Daoy (cell line): ENCODE data around the gene CHD9NB. TPM values are rescaled to one million over a fixed set of nuclear protein-coding genes. Genes with fewer than 3 reads are reported as not detected.
"Not testable (repeated sequence)": the region's sequence is repeated elsewhere in the genome, so short reads cannot be mapped to it uniquely, and the experiment has no call there.

Source experiments
- DNase-seq: peaks from one replicate; pipeline ENCODE4 v3.0.0-alpha.2; 2015; ENCODE audit warnings: low read depth
- total RNA-seq: library from RNA; depleted of rRNA; stranded (reverse); fragments of >200 nt; shearing (Covaris generic); gene quantifications from 2 replicates; pipeline ENCODE4 v1.2.3, GENCODE V29; 2014

Gene CHD9NB
- total RNA-seq, 1 experiment from 2014 or later, result 0.17 TPM

- no peak for DNase-seq
Measured at GRCh38 chr16:53057658-53058057, 5.0 kb upstream of the CHD9NB start.

- peak; percentile 12 for DNase-seq
Measured at GRCh38 chr16:53056392-53056881, 3.7 kb upstream of the CHD9NB start.

- peak; percentile 56 for DNase-seq
Measured at GRCh38 chr16:53055541-53056391, 3.1 kb upstream of the CHD9NB start.

- DNase-seq, result peak; percentile 91
Measured at GRCh38 chr16:53054670-53055485, 2.2 kb upstream of the CHD9NB start, which contains the start of gene CHD9. CHD9 (plus strand) TSS chr16:53054991; CDS start chr16:53156090, 101,099 bp downstream.

GRCh38 chr16:53053967-53054669 lies 1.4 kb upstream of the CHD9NB start:
- peak; percentile 9 for DNase-seq

GRCh38 chr16:53051255-53051654 lies 1.4 kb downstream of the CHD9NB start:
- DNase-seq, result not testable (repeated sequence)

GRCh38 chr16:53048139-53048915 lies 4.4 kb downstream of the CHD9NB start:
- no peak for DNase-seq

- not testable (repeated sequence) for DNase-seq
Measured at GRCh38 chr16:53047515-53047914, 5.2 kb downstream of the CHD9NB start.

GRCh38 chr16:53045341-53046220 lies 7.1 kb downstream of the CHD9NB start:
- DNase-seq, result no peak

GRCh38 chr16:53043986-53044601 lies 8.6 kb downstream of the CHD9NB start:
- DNase-seq, result no peak

GRCh38 chr16:53043428-53043831 lies 9.3 kb downstream of the CHD9NB start:
- no peak for DNase-seq

GRCh38 chr16:53042235-53042701 lies 10.4 kb downstream of the CHD9NB start:
- DNase-seq, result no peak

- no peak for DNase-seq
Measured at GRCh38 chr16:53041320-53042051, 11.2 kb downstream of the CHD9NB start.

GRCh38 chr16:53040788-53041187 lies 11.9 kb downstream of the CHD9NB start:
- DNase-seq, result no peak

GRCh38 chr16:53036711-53037110 lies 16.0 kb downstream of the CHD9NB start:
- DNase-seq, result not testable (repeated sequence)

- no peak for DNase-seq
Measured at GRCh38 chr16:53036066-53036465, 16.6 kb downstream of the CHD9NB start.

- no peak for DNase-seq
Measured at GRCh38 chr16:53035176-53035942, 17.3 kb downstream of the CHD9NB start.

GRCh38 chr16:53034306-53034705 lies 18.4 kb downstream of the CHD9NB start:
- DNase-seq, result no peak
